ENCODE measurements around the gene WNT7B.

The WNT7B gene

DNA sequence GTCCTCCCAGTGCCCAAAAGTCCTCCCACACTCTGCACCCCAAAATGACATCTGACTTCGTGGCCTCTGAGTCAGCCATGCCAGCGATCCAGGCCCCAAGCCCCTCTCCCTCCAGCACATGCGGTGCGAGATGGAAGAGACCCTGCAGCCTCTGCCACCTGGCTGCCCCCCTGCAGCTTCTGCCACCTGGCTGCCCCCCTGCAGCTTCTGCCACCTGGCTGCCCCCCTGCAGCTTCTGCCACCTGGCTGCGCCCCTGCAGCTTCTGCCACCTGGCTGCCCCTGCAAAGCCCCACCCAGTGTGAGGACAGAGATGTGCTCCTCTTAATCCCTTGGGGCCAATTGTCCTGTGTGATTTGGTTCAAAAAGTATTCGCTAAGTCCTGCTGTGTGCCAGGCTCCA is 68.0 kb downstream of the WNT7B start:
- DNase-seq: no peak
- H2BK5ac ChIP-seq (ENCODE audit: low read length): no peak overlapping the region
- H3K23ac ChIP-seq (ENCODE audit: low read length): no peak overlapping the region
- no peak overlapping the region for H2BK15ac ChIP-seq (replicated peaks; ENCODE audit: low read depth)
- no peak overlapping the region for H3K27ac ChIP-seq (ENCODE audit: low read depth, low read length)
- H2BK120ac ChIP-seq (ENCODE audit: low read depth, low read length): no peak overlapping the region
- no peaks in the 10 kb centered on the region for H3K27me3 ChIP-seq (ENCODE audit: insufficient read depth, low read length, poor library complexity)
- no peak overlapping the region for H3K4me2 ChIP-seq (ENCODE audit: low read length)
- H3K36me3 ChIP-seq (ENCODE audit: control insufficient read depth, insufficient read depth, low read length): no peaks in the 10 kb centered on the region
- no peaks in the 10 kb centered on the region for H3K4me1 ChIP-seq (ENCODE audit: control insufficient read depth, low read depth, low read length)
- H4K5ac ChIP-seq (ENCODE audit: low read length): no peak overlapping the region
- no peak overlapping the region for H2AK5ac ChIP-seq (ENCODE audit: low read length)
- H3K79me2 ChIP-seq (ENCODE audit: control insufficient read depth, insufficient read depth, low read length): no peaks in the 10 kb centered on the region
- no peak overlapping the region for H3K56ac ChIP-seq (ENCODE audit: low read length)
- H3K4ac ChIP-seq (ENCODE audit: low read depth, low read length): no peak overlapping the region
- no peak overlapping the region for H3K9ac ChIP-seq (ENCODE audit: low read length)
- no peak overlapping the region for H4K8ac ChIP-seq (ENCODE audit: low read depth, low read length)
- no peaks in the 10 kb centered on the region for H3K79me1 ChIP-seq (ENCODE audit: low read length)
- no peak overlapping the region for H3K18ac ChIP-seq (ENCODE audit: low read length)
- WGBS (ENCODE audit: extremely low coverage, insufficient coverage, low lambda C conversion rate): no CpG with 5 or more reads among the region's 6 CpGs
- H3K4me3 ChIP-seq (ENCODE audit: low read length): no peak overlapping the region

DNA sequence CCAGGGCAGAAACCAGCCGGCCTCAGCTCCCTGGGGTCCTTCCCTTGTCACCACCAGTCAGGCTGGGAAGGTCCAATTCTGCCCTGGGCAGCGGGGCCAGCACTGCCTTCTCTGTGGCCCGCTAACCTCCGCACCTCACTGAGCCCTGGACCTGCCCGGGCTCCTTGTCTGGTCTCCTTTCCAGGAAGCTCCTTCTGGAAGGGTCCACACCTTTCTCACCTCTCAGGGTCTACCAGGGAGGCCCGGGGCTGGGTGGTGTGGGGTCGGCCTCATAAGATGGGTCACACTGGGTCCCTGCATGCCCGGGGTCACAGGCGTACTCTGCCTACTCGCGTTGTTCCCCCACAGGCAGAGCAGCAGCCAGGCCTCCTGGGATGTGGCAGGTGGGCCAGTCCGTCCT is 69.0 kb downstream of the WNT7B start:
- no peak overlapping the region for H2BK15ac ChIP-seq (replicated peaks; ENCODE audit: low read depth)
- no peak overlapping the region for H3K18ac ChIP-seq (ENCODE audit: low read length)
- no peaks in the 10 kb centered on the region for H3K36me3 ChIP-seq (ENCODE audit: control insufficient read depth, insufficient read depth, low read length)
- no peak overlapping the region for H3K23ac ChIP-seq (ENCODE audit: low read length)
- no CpG with 5 or more reads among the region's 12 CpGs for WGBS (ENCODE audit: extremely low coverage, insufficient coverage, low lambda C conversion rate)
- H2AK5ac ChIP-seq (ENCODE audit: low read length): no peak overlapping the region
- no peak overlapping the region for H3K56ac ChIP-seq (ENCODE audit: low read length)
- H2BK5ac ChIP-seq (ENCODE audit: low read length): no peak overlapping the region
- H4K8ac ChIP-seq (ENCODE audit: low read depth, low read length): no peak overlapping the region
- no peak overlapping the region for H4K5ac ChIP-seq (ENCODE audit: low read length)
- H3K79me2 ChIP-seq (ENCODE audit: control insufficient read depth, insufficient read depth, low read length): no peaks in the 10 kb centered on the region
- no peaks in the 10 kb centered on the region for H3K27me3 ChIP-seq (ENCODE audit: insufficient read depth, low read length, poor library complexity)
- no peak overlapping the region for H3K4me3 ChIP-seq (ENCODE audit: low read length)
- no peaks in the 10 kb centered on the region for H3K79me1 ChIP-seq (ENCODE audit: low read length)
- no peak overlapping the region for H3K4ac ChIP-seq (ENCODE audit: low read depth, low read length)
- no peak overlapping the region for H3K4me2 ChIP-seq (ENCODE audit: low read length)
- H3K27ac ChIP-seq (ENCODE audit: low read depth, low read length): no peak overlapping the region
- no peak overlapping the region for H3K9ac ChIP-seq (ENCODE audit: low read length)
- H3K4me1 ChIP-seq (ENCODE audit: control insufficient read depth, low read depth, low read length): no peaks in the 10 kb centered on the region
- DNase-seq: no peak
- H2BK120ac ChIP-seq (ENCODE audit: low read depth, low read length): no peak overlapping the region

DNA sequence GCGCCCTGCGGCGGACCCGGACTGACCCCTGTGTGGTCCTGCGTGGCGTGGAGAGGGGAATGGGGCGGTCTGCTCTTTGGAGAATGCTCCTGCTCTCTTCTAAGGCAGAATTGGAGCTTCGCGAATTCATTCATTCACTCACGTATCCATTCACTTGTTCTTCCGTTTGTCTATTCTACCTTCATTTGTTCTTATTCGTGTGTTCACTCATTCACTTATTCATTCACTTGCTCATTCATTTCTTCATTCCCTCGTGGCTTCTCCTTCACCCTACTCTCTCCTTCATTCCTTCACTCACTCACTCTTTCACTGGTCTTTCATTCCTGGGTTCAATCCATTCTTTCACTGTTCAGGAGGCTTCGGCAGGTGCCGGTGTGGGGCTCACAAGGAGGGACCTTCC is 69.6 kb downstream of the WNT7B start:
- Histone ChIP-seq H3K23ac (ENCODE audit: low read length) (no peak overlapping the region), H3K9ac (ENCODE audit: low read length) (no peak overlapping the region), H3K4me2 (ENCODE audit: low read length) (no peak overlapping the region), H2BK15ac (replicated peaks; ENCODE audit: low read depth) (no peak overlapping the region), H2BK120ac (ENCODE audit: low read depth, low read length) (no peak overlapping the region), H3K79me2 (ENCODE audit: control insufficient read depth, insufficient read depth, low read length) (no peaks in the 10 kb centered on the region), H3K27me3 (ENCODE audit: insufficient read depth, low read length, poor library complexity) (no peaks in the 10 kb centered on the region), H2BK5ac (ENCODE audit: low read length) (no peak overlapping the region), H3K4me3 (ENCODE audit: low read length) (no peak overlapping the region), H3K27ac (ENCODE audit: low read depth, low read length) (no peak overlapping the region), H3K56ac (ENCODE audit: low read length) (no peak overlapping the region), H3K79me1 (ENCODE audit: low read length) (no peaks in the 10 kb centered on the region), H3K36me3 (ENCODE audit: control insufficient read depth, insufficient read depth, low read length) (no peaks in the 10 kb centered on the region), H4K5ac (ENCODE audit: low read length) (no peak overlapping the region), H3K4me1 (ENCODE audit: control insufficient read depth, low read depth, low read length) (no peaks in the 10 kb centered on the region), H3K4ac (ENCODE audit: low read depth, low read length) (no peak overlapping the region), H4K8ac (ENCODE audit: low read depth, low read length) (no peak overlapping the region), H3K18ac (ENCODE audit: low read length) (no peak overlapping the region), H2AK5ac (ENCODE audit: low read length) (no peak overlapping the region)
- DNase-seq: no peak
- no CpG with 5 or more reads among the region's 15 CpGs for WGBS (ENCODE audit: extremely low coverage, insufficient coverage, low lambda C conversion rate)

DNA sequence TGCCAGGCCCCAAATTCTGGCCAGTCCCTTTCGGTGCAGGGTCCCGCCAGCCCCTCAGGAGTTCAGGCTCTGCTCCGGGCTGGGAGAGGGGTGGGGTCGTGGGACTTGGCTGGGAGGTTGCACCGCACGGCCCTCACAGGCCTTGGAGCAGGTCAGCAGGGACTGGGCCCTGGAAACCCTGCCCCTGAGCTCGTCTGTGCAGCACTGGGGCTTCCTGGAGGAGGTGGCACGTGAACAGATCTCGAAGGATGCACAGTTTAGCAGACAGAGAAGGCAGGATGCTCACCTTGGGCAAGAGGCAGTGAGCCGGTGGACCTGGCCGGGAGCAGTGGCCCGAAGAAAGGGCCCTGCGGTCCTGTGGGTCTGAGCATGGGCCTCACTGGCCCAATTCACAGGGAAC is 70.0 kb downstream of the WNT7B start:
- Histone ChIP-seq H3K79me2 (ENCODE audit: control insufficient read depth, insufficient read depth, low read length) (no peaks in the 10 kb centered on the region), H3K9ac (ENCODE audit: low read length) (no peak overlapping the region), H3K56ac (ENCODE audit: low read length) (no peak overlapping the region), H3K36me3 (ENCODE audit: control insufficient read depth, insufficient read depth, low read length) (no peaks in the 10 kb centered on the region), H2BK5ac (ENCODE audit: low read length) (no peak overlapping the region), H2BK120ac (ENCODE audit: low read depth, low read length) (no peak overlapping the region), H3K4ac (ENCODE audit: low read depth, low read length) (no peak overlapping the region), H3K23ac (ENCODE audit: low read length) (no peak overlapping the region), H4K5ac (ENCODE audit: low read length) (no peak overlapping the region), H3K79me1 (ENCODE audit: low read length) (no peaks in the 10 kb centered on the region), H4K8ac (ENCODE audit: low read depth, low read length) (no peak overlapping the region), H3K4me2 (ENCODE audit: low read length) (no peak overlapping the region), H3K4me3 (ENCODE audit: low read length) (no peak overlapping the region), H3K18ac (ENCODE audit: low read length) (no peak overlapping the region), H3K4me1 (ENCODE audit: control insufficient read depth, low read depth, low read length) (no peaks in the 10 kb centered on the region), H3K27ac (ENCODE audit: low read depth, low read length) (no peak overlapping the region), H2AK5ac (ENCODE audit: low read length) (no peak overlapping the region), H3K27me3 (ENCODE audit: insufficient read depth, low read length, poor library complexity) (no peaks in the 10 kb centered on the region), H2BK15ac (replicated peaks; ENCODE audit: low read depth) (no peak overlapping the region)
- DNase-seq: no peak
- WGBS (ENCODE audit: extremely low coverage, insufficient coverage, low lambda C conversion rate): no CpG with 5 or more reads among the region's 13 CpGs

DNA sequence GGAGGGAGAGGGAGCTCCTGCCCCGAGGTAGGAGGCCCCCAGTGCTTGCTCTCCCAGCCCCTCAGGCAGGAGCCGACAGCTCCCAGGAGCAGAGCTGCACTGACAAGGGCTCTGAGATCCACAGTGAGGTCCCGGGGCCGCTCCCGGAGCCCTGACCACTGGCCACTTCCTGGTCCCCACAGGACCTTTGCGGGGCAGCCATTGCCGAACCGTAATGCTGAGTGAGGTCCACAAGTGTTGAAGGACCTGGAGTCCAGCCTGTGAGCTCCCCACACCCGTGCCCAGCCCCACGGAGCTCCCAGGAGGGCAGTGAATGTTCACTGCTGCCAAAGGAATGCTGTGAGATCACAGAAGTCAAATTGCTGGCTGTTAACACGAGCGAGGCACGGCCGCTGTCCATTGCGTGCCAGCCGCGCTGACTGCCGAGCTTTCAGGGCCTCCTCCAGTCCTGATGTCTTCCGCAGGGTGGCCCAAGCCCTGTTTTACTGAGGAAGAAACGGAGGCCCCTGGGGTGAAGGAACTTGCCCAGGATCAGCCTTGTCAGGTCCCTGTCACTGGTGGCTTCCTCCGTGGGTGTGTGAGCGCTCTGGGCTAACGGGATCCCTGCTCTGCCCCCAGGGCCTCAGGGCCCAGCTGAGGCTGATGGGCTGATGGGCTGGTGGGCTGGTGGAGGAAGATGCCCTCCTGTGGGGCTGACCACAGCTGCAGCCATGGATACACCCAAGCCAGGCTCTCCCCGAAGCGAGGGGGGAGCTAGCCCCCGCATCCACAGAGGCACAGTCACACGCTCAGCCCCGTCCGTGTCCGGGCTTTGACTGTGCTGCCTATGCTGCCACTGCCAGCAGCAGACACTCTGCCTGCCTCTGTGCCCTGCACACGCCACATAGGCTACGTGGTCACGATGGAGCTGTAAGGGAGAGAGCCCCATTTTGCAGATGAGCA is 70.8 kb downstream of the WNT7B start:
- Histone ChIP-seq H2BK120ac (ENCODE audit: low read depth, low read length) (no peak overlapping the region), H3K4me2 (ENCODE audit: low read length) (no peak overlapping the region), H2BK5ac (ENCODE audit: low read length) (no peak overlapping the region), H3K79me2 (ENCODE audit: control insufficient read depth, insufficient read depth, low read length) (no peaks in the 10 kb centered on the region), H2BK15ac (replicated peaks; ENCODE audit: low read depth) (no peak overlapping the region), H2AK5ac (ENCODE audit: low read length) (no peak overlapping the region), H3K23ac (ENCODE audit: low read length) (no peak overlapping the region), H4K8ac (ENCODE audit: low read depth, low read length) (no peak overlapping the region), H3K36me3 (ENCODE audit: control insufficient read depth, insufficient read depth, low read length) (no peaks in the 10 kb centered on the region), H3K4me3 (ENCODE audit: low read length) (no peak overlapping the region), H3K27ac (ENCODE audit: low read depth, low read length) (no peak overlapping the region), H4K5ac (ENCODE audit: low read length) (no peak overlapping the region), H3K18ac (ENCODE audit: low read length) (no peak overlapping the region), H3K27me3 (ENCODE audit: insufficient read depth, low read length, poor library complexity) (no peaks in the 10 kb centered on the region), H3K56ac (ENCODE audit: low read length) (no peak overlapping the region), H3K4me1 (ENCODE audit: control insufficient read depth, low read depth, low read length) (no peaks in the 10 kb centered on the region), H3K9ac (ENCODE audit: low read length) (no peak overlapping the region), H3K79me1 (ENCODE audit: low read length) (no peaks in the 10 kb centered on the region), H3K4ac (ENCODE audit: low read depth, low read length) (no peak overlapping the region)
- WGBS (ENCODE audit: extremely low coverage, insufficient coverage, low lambda C conversion rate): no CpG with 5 or more reads among the region's 33 CpGs
- no peak for DNase-seq
